ENCODE measurements around the gene JMJD4.

DNA sequence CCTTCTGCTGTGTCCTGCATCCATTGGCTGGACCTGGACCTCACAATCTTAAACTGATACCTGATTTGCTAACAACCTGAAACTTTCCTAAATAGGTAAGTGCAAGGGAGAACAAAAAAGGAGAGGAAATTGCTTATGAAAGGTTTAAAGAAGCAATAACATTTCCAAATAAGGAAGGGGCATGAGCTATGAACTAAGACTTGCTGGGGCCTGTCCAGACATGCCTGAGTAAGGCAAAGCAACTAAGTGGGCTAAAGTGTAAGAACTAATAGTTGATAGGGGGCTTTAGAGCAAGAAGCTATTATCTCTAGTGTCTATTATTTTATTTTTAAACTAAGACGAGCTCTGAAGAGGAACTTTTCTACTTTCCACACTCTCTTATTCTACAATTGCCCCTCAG lies 11.6 kb downstream of the JMJD4 start:
- TF ChIP-seq, protein P1, sequence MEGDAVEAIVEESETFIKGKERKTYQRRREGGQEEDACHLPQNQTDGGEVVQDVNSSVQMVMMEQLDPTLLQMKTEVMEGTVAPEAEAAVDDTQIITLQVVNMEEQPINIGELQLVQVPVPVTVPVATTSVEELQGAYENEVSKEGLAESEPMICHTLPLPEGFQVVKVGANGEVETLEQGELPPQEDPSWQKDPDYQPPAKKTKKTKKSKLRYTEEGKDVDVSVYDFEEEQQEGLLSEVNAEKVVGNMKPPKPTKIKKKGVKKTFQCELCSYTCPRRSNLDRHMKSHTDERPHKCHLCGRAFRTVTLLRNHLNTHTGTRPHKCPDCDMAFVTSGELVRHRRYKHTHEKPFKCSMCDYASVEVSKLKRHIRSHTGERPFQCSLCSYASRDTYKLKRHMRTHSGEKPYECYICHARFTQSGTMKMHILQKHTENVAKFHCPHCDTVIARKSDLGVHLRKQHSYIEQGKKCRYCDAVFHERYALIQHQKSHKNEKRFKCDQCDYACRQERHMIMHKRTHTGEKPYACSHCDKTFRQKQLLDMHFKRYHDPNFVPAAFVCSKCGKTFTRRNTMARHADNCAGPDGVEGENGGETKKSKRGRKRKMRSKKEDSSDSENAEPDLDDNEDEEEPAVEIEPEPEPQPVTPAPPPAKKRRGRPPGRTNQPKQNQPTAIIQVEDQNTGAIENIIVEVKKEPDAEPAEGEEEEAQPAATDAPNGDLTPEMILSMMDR (IDR thresholded peaks at IDR 0.05 in 4 of 5, conservative IDR thresholded peaks at IDR 0.05 in 1 of 5) = no peak
- TF ChIP-seq POLR2A (IDR thresholded peaks at IDR 0.05) = no peak

All from gastrocnemius medialis (tissue), 4 donors.